ENCODE results near the gene HAGH. TPM values are rescaled to one million over a fixed set of nuclear protein-coding genes. Genes with fewer than 3 reads are reported as not detected.

HAGH gene
- polyA plus RNA-seq, 2 of the 4 experiments (the other 2 are of a cell fraction), result 34.9 to 66.4 TPM

- FAIRE-seq (no peak), ATAC-seq (no peak)
- POLR2A ChIA-PET, result interaction anchor here (0.6 to 1.7 kb wide), 2 partner anchors 112 to 148 kb away, joined by 3 to 4 read pairs; partner anchors contain the start of gene RPS2
Observed at GRCh38 chr16:1816396-1817275, 10.0 kb downstream of the HAGH start.

DNA sequence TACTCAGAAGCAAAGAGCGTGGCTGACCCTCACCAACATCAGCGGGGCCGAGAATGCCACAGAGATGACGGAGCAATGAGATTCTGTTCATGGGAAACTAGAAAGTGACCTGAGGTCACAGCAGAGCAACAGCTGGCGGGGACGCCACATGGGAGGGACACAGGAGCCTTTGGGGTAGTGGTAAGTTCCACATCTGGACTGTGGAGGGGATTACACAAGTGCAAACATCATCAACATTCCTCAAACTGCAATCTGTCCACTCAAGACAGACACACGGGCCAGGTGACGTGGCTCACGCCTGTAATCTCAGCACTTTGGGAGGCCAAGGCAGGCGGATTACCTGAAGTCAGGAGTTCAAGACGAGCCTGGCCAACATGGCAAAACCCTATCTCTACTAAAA lies 11.2 kb downstream of the HAGH start:
- ChIA-PET CTCF (no interaction called here), POLR2A (no interaction called here)
- TF ChIP-seq, protein P1, sequence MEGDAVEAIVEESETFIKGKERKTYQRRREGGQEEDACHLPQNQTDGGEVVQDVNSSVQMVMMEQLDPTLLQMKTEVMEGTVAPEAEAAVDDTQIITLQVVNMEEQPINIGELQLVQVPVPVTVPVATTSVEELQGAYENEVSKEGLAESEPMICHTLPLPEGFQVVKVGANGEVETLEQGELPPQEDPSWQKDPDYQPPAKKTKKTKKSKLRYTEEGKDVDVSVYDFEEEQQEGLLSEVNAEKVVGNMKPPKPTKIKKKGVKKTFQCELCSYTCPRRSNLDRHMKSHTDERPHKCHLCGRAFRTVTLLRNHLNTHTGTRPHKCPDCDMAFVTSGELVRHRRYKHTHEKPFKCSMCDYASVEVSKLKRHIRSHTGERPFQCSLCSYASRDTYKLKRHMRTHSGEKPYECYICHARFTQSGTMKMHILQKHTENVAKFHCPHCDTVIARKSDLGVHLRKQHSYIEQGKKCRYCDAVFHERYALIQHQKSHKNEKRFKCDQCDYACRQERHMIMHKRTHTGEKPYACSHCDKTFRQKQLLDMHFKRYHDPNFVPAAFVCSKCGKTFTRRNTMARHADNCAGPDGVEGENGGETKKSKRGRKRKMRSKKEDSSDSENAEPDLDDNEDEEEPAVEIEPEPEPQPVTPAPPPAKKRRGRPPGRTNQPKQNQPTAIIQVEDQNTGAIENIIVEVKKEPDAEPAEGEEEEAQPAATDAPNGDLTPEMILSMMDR (IDR thresholded peaks at IDR 0.05), result no peak
- TF ChIP-seq, protein P2, sequence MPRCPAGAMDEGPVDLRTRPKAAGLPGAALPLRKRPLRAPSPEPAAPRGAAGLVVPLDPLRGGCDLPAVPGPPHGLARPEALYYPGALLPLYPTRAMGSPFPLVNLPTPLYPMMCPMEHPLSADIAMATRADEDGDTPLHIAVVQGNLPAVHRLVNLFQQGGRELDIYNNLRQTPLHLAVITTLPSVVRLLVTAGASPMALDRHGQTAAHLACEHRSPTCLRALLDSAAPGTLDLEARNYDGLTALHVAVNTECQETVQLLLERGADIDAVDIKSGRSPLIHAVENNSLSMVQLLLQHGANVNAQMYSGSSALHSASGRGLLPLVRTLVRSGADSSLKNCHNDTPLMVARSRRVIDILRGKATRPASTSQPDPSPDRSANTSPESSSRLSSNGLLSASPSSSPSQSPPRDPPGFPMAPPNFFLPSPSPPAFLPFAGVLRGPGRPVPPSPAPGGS (IDR thresholded peaks at IDR 0.05), result no peak
- TF ChIP-seq RFX5 (IDR thresholded peaks at IDR 0.05), result no peak
- 97% methylated on average over 11 of the region's 11 CpGs for WGBS (ENCODE audit: missing lambda C conversion rate)
- Histone ChIP-seq H3K4me1 (peaks cover 10% of the 10 kb centered on the region; the same call in 1 of the 3 replicates), H3K9me3 (no peaks in the 10 kb centered on the region), H3K27ac (no peak overlapping the region), H3K4me3 (no peak overlapping the region), H3K4me2 (no peak overlapping the region)
- no peak for DNase-seq (ENCODE audit: low read depth in 1 of 2, low spot score in 1 of 2)
- FAIRE-seq, result no peak
- no peak for ATAC-seq

More at GRCh38 chr16:1816396-1817275, 10.0 kb downstream of the HAGH start:
- no peak overlapping the region for H3K4me2 ChIP-seq
- no peak overlapping the region for H3K27ac ChIP-seq
- 91% methylated on average over 27 of the region's 40 CpGs for WGBS (ENCODE audit: missing lambda C conversion rate)
- no peaks in the 10 kb centered on the region for H3K9me3 ChIP-seq
- TF ChIP-seq FOXS1 (CRISPR knock-in tag; IDR thresholded peaks at IDR 0.05) (no peak), CBX2 (IDR thresholded peaks at IDR 0.05; ENCODE audit: borderline replicate concordance, low read depth) (no peak), HDAC2 (IDR thresholded peaks at IDR 0.05) (no peak)
- no peak for DNase-seq (ENCODE audit: low read depth in 1 of 2, low spot score in 1 of 2)
- H3K4me1 ChIP-seq, result peaks cover 10% of the 10 kb centered on the region; the same call in 1 of the 3 replicates
- no peak overlapping the region for H3K4me3 ChIP-seq
- CTCF ChIA-PET, result no interaction called here

- DNase-seq (ENCODE audit: low read depth in 1 of 2, low spot score in 1 of 2), result peak; percentile 66 to 80
- POLR2A ChIA-PET, result no interaction called here
- Histone ChIP-seq H3K4me3 (no peak overlapping the region), H3K9me3 (no peaks in the 10 kb centered on the region), H3K27ac (peak overlapping the region in 1 of 2 experiments; percentile 30; a peak in 1 of 6 replicates), H3K4me2 (peak overlapping the region; percentile 41; the same call in 2 of the 3 replicates), H3K4me1 (peaks cover 10% of the 10 kb centered on the region; the same call in 1 of the 3 replicates)
- CTCF ChIA-PET, result interaction anchor here (0.6 to 4.0 kb wide), 15 partner anchors 8 to 449 kb away, joined by 3 to 15 read pairs (median 4); partner anchors contain the start of genes HAGH, MAPK8IP3 and MRPS34
- peak; percentile 94 to 96 for ATAC-seq
- peak; percentile 65 to 80 for TF ChIP-seq RAD21 (conservative IDR thresholded peaks at IDR 0.05 in 1 of 2, IDR thresholded peaks at IDR 0.05 in 1 of 2)
- TF ChIP-seq HES2 (IDR thresholded peaks at IDR 0.05), result no peak
- TF ChIP-seq, protein P3, sequence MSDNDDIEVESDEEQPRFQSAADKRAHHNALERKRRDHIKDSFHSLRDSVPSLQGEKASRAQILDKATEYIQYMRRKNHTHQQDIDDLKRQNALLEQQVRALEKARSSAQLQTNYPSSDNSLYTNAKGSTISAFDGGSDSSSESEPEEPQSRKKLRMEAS (IDR thresholded peaks at IDR 0.05), result peak; percentile 82
- no peak for TF ChIP-seq CBX8 (IDR thresholded peaks at IDR 0.05)
- TF ChIP-seq, protein P4, sequence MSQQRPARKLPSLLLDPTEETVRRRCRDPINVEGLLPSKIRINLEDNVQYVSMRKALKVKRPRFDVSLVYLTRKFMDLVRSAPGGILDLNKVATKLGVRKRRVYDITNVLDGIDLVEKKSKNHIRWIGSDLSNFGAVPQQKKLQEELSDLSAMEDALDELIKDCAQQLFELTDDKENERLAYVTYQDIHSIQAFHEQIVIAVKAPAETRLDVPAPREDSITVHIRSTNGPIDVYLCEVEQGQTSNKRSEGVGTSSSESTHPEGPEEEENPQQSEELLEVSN (IDR thresholded peaks at IDR 0.05; ENCODE audit: borderline replicate concordance, low read depth), result 0 out of 2 replicates have a peak, but pooled peaks have one; percentile 19
- TF ChIP-seq, protein P1 (IDR thresholded peaks at IDR 0.05), result peak; percentile 62
- peak; percentile 43 for TF ChIP-seq SMC3 (IDR thresholded peaks at IDR 0.05)
- no peak for TF ChIP-seq NR3C1 (IDR thresholded peaks at IDR 0.05)
- 19% methylated on average over 17 of the region's 17 CpGs for WGBS (ENCODE audit: missing lambda C conversion rate)
- no peak for FAIRE-seq
Observed at GRCh38 chr16:1812732-1813163, 13.9 kb downstream of the HAGH start.
